Liver (tissue), 9 donors: ENCODE measurements around the gene TAF4. TPM values are rescaled to one million over a fixed set of nuclear protein-coding genes. Genes with fewer than 3 reads are reported as not detected.

Experiments used
- DNase-seq: peaks from one replicate; pipeline ENCODE4 v3.0.0-alpha.2; 2017; ENCODE audit warnings: low spot score
- H3K27ac ChIP-seq, 2 donors: one replicate each; pipeline ENCODE4 v1.7.0; 2013; ENCODE audit warnings: inconsistent platforms in 2 of 2, low read length in 2 of 2, control low read depth in 1 of 2, low read depth in 1 of 2, mild to moderate bottlenecking in 1 of 2
- H3K27me3 ChIP-seq, 4 donors: one replicate each; pipeline versions ENCODE4 v1.6.1 to v1.7.0; 2013; ENCODE audit warnings: low read length in 3 of 4, inconsistent platforms in 1 of 4, mild to moderate bottlenecking in 1 of 4, moderate library complexity in 1 of 4; ENCODE audit not compliant: control insufficient read depth in 4 of 4, insufficient read depth in 4 of 4
- H3K36me3 ChIP-seq, 4 donors: one replicate each; pipeline versions ENCODE4 v1.6.1 to v1.7.0; 2013; ENCODE audit warnings: low read length in 3 of 4, mild to moderate bottlenecking in 3 of 4, low read depth in 1 of 4, moderate library complexity in 1 of 4; ENCODE audit not compliant: control insufficient read depth in 4 of 4, insufficient read depth in 3 of 4
- H3K4me1 ChIP-seq, 4 donors: one replicate each; pipeline versions ENCODE4 v1.6.1 to v1.7.0; 2013; ENCODE audit warnings: low read length in 3 of 4, mild to moderate bottlenecking in 3 of 4, moderate library complexity in 1 of 4; ENCODE audit not compliant: control insufficient read depth in 4 of 4, insufficient read depth in 4 of 4
- H3K4me3 ChIP-seq, 3 donors: one replicate each; pipeline versions ENCODE4 v1.6.1 to v1.7.0; 2013; ENCODE audit warnings: low read length in 3 of 3, control low read depth in 1 of 3, low read depth in 1 of 3, mild to moderate bottlenecking in 1 of 3
- H3K9ac ChIP-seq, 2 donors: one replicate each; pipeline ENCODE4 v1.7.0; 2013; ENCODE audit warnings: low read length in 2 of 2, mild to moderate bottlenecking in 2 of 2, moderate library complexity in 2 of 2, control low read depth in 1 of 2, low read depth in 1 of 2
- H3K9me3 ChIP-seq, 4 donors: one replicate each; pipeline versions ENCODE4 v1.6.1 to v1.7.0; 2013; ENCODE audit warnings: low read length in 3 of 4; ENCODE audit not compliant: control insufficient read depth in 4 of 4
- EGR1 ChIP-seq, 2 donors: IDR thresholded peaks; 2 replicates each; pipeline ENCODE4 v1.6.1; 2016 to 2018; ENCODE audit warnings: antibody characterized with exemption in 2 of 2, low read depth in 2 of 2
- FOXA1 ChIP-seq: IDR thresholded peaks from 2 replicates; pipeline ENCODE4 v1.6.1; 2016; ENCODE audit warnings: antibody characterized with exemption
- FOXA2 ChIP-seq: IDR thresholded peaks from 2 replicates; pipeline ENCODE4 v1.6.1; 2016; ENCODE audit warnings: antibody characterized with exemption
- GABPA ChIP-seq, 2 donors: IDR thresholded peaks in 1 of 2; conservative IDR thresholded peaks in 1 of 2; 2 replicates each; pipeline ENCODE4 v1.6.1; 2016; ENCODE audit warnings: antibody characterized with exemption in 2 of 2, mild to moderate bottlenecking in 1 of 2, moderate library complexity in 1 of 2
- HNF4A ChIP-seq, 2 donors: conservative IDR thresholded peaks; 2 replicates each; pipeline ENCODE4 v1.6.1; 2016; ENCODE audit warnings: antibody characterized with exemption in 2 of 2, mild to moderate bottlenecking in 2 of 2
- HNF4G ChIP-seq: IDR thresholded peaks from 2 replicates; pipeline ENCODE4 v1.6.1; 2016; ENCODE audit warnings: antibody characterized with exemption
- JUND ChIP-seq, 2 donors: IDR thresholded peaks; 2 replicates each; pipeline ENCODE4 v1.6.1; 2016; ENCODE audit warnings: antibody characterized with exemption in 2 of 2
- MAX ChIP-seq: IDR thresholded peaks from 2 replicates; pipeline ENCODE4 v1.6.1; 2016; ENCODE audit warnings: antibody characterized with exemption
- NR2F2 ChIP-seq: IDR thresholded peaks from 2 replicates; pipeline ENCODE4 v1.6.1; 2016; ENCODE audit warnings: antibody characterized with exemption
- RAD21 ChIP-seq, 2 donors: IDR thresholded peaks; 2 replicates each; pipeline ENCODE4 v1.6.1; 2016; ENCODE audit warnings: antibody characterized with exemption in 2 of 2, mild to moderate bottlenecking in 2 of 2
- RXRA ChIP-seq, 2 donors: IDR thresholded peaks; 2 replicates each; pipeline ENCODE4 v1.6.1; 2017 to 2018; ENCODE audit warnings: antibody characterized with exemption in 2 of 2, mild to moderate bottlenecking in 1 of 2
- SP1 ChIP-seq: IDR thresholded peaks from 2 replicates; pipeline ENCODE4 v1.6.1; 2018; ENCODE audit warnings: antibody characterized with exemption, mild to moderate bottlenecking
- TAF1 ChIP-seq: conservative IDR thresholded peaks from 2 replicates; pipeline ENCODE4 v1.6.1; 2016; ENCODE audit warnings: antibody characterized with exemption, mild to moderate bottlenecking
- YY1 ChIP-seq: IDR thresholded peaks from 2 replicates; pipeline ENCODE4 v1.6.1; 2016; ENCODE audit warnings: antibody characterized with exemption, mild to moderate bottlenecking
- ZBTB33 ChIP-seq: IDR thresholded peaks from 2 replicates; pipeline ENCODE4 v1.6.1; 2016; ENCODE audit warnings: antibody characterized with exemption
- WGBS: extraction: QIAGEN DNeasy Blood & Tissue Kit; methylation state at CpG from one replicate; pipeline ENCODE4 v1.1.7; 2013; 5-methylcytosine and 5-hydroxymethylcytosine counted together
- polyA plus RNA-seq, 2 donors: library from polyadenylated mRNA; stranded (reverse) in 1 of 2; unstranded in 1 of 2; fragments of 200-250 nt in 1 of 2; fragments of >200 nt in 1 of 2; fragmentation: Nextera tagmentation in 1 of 2; extraction: Ambion mirVana in 1 of 2; gene quantifications; one replicate each; pipeline versions ENCODE4 v1.2.1 to v1.2.3, GENCODE V29; 2013 to 2015
- total RNA-seq, 2 donors: library from RNA; depleted of rRNA; stranded (reverse); fragments of >200 nt; gene quantifications; one replicate each; pipeline ENCODE4 v1.2.3, GENCODE V29; 2014
- TF ChIP-seq, protein P1 (sequence below): IDR thresholded peaks from 2 replicates; pipeline ENCODE4 v1.6.1; 2016; ENCODE audit warnings: antibody characterized with exemption, mild to moderate bottlenecking
- TF ChIP-seq, protein P2 (sequence below): fragments of 150-350 bp; IDR thresholded peaks from 2 replicates; pipeline ENCODE4 v1.5.1; 2017; ENCODE audit warnings: improper control_type of control experiment, low read depth, low read length; ENCODE audit not compliant: missing input control
- TF ChIP-seq, protein P3 (sequence below): IDR thresholded peaks from 2 replicates; pipeline ENCODE4 v1.6.1; 2016; ENCODE audit warnings: antibody characterized with exemption
- donor health status: healthy.
- donor health status: healthy.
- donor health status: healthy.
- donor health status: healthy.
- donor health status: healthy.

Gene TAF4
- total and polyA plus RNA-seq, 4 donors: 2.0 to 11.8 (median 5.6) TPM

DNA sequence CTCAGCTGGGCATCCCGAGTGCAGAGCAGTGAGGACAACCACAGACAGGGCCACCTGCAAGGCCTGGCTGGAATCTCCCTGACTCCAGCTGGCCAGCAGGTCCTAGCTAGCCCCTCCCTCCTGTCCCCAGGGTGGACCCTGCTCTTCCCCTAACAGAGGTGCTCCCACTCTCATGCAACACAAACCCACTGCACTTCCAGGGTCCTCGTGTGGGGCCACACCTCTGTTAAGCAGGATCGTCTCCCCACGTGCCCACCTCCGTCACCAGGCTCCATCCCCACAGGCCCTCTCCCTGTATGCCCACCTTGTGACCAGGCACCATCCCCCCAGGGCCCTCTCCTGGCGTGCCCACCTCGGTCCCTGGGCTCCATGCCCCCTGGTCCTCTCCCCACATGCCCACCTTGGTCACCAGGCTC lies 17.3 kb downstream of the TAF4 start:
- Histone ChIP-seq H3K4me3 (no peak overlapping the region), H3K4me1 (peaks cover 6 to 13% (median 10%) of the 10 kb centered on the region in 4 donors), H3K27ac (no peak overlapping the region), H3K36me3 (no peaks in the 10 kb centered on the region), H3K9me3 (no peaks in the 10 kb centered on the region), H3K27me3 (no peaks in the 10 kb centered on the region), H3K9ac (no peak overlapping the region)
- no peak for DNase-seq
- no peak for TF ChIP-seq YY1
- no peak for TF ChIP-seq HNF4G
- TF ChIP-seq, protein P1, sequence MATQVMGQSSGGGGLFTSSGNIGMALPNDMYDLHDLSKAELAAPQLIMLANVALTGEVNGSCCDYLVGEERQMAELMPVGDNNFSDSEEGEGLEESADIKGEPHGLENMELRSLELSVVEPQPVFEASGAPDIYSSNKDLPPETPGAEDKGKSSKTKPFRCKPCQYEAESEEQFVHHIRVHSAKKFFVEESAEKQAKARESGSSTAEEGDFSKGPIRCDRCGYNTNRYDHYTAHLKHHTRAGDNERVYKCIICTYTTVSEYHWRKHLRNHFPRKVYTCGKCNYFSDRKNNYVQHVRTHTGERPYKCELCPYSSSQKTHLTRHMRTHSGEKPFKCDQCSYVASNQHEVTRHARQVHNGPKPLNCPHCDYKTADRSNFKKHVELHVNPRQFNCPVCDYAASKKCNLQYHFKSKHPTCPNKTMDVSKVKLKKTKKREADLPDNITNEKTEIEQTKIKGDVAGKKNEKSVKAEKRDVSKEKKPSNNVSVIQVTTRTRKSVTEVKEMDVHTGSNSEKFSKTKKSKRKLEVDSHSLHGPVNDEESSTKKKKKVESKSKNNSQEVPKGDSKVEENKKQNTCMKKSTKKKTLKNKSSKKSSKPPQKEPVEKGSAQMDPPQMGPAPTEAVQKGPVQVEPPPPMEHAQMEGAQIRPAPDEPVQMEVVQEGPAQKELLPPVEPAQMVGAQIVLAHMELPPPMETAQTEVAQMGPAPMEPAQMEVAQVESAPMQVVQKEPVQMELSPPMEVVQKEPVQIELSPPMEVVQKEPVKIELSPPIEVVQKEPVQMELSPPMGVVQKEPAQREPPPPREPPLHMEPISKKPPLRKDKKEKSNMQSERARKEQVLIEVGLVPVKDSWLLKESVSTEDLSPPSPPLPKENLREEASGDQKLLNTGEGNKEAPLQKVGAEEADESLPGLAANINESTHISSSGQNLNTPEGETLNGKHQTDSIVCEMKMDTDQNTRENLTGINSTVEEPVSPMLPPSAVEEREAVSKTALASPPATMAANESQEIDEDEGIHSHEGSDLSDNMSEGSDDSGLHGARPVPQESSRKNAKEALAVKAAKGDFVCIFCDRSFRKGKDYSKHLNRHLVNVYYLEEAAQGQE: no peak
- TF ChIP-seq NR2F2: no peak
- TF ChIP-seq, protein P2, sequence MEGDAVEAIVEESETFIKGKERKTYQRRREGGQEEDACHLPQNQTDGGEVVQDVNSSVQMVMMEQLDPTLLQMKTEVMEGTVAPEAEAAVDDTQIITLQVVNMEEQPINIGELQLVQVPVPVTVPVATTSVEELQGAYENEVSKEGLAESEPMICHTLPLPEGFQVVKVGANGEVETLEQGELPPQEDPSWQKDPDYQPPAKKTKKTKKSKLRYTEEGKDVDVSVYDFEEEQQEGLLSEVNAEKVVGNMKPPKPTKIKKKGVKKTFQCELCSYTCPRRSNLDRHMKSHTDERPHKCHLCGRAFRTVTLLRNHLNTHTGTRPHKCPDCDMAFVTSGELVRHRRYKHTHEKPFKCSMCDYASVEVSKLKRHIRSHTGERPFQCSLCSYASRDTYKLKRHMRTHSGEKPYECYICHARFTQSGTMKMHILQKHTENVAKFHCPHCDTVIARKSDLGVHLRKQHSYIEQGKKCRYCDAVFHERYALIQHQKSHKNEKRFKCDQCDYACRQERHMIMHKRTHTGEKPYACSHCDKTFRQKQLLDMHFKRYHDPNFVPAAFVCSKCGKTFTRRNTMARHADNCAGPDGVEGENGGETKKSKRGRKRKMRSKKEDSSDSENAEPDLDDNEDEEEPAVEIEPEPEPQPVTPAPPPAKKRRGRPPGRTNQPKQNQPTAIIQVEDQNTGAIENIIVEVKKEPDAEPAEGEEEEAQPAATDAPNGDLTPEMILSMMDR: no peak
- no peak for TF ChIP-seq MAX
- no peak for TF ChIP-seq TAF1
- TF ChIP-seq ZBTB33: no peak
- no peak for TF ChIP-seq EGR1 (IDR thresholded peaks at IDR 0.05; ENCODE audit: low read depth in 2 of 2)
- no peak for TF ChIP-seq FOXA2
- no peak for TF ChIP-seq HNF4A (conservative IDR thresholded peaks at IDR 0.05)
- TF ChIP-seq SP1: no peak
- TF ChIP-seq RXRA (IDR thresholded peaks at IDR 0.05): no peak
- no peak for TF ChIP-seq FOXA1
- TF ChIP-seq GABPA (IDR thresholded peaks at IDR 0.05 in 1 of 2, conservative IDR thresholded peaks at IDR 0.05 in 1 of 2): no peak
- TF ChIP-seq, protein P3, sequence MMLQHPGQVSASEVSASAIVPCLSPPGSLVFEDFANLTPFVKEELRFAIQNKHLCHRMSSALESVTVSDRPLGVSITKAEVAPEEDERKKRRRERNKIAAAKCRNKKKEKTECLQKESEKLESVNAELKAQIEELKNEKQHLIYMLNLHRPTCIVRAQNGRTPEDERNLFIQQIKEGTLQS: no peak
- no peak for TF ChIP-seq JUND (IDR thresholded peaks at IDR 0.05)
- no peak for TF ChIP-seq RAD21 (IDR thresholded peaks at IDR 0.05)
- 91% methylated on average over 7 of the region's 7 CpGs for WGBS
